Measurements from ENCODE around the gene EXOC3L1.

The EXOC3L1 gene

GRCh38 chr16:67163164-67163998, 26.6 kb downstream of the EXOC3L1 start:
- DNase-seq, result peak; percentile 66 to 73

GRCh38 chr16:67162506-67163163, 27.3 kb downstream of the EXOC3L1 start:
- DNase-seq, result no peak

- DNase-seq, result peak in 1 of 2 experiments; percentile 20
These were observed 28.3 kb downstream of the EXOC3L1 start for GRCh38 chr16:67161595-67162058.

DNA sequence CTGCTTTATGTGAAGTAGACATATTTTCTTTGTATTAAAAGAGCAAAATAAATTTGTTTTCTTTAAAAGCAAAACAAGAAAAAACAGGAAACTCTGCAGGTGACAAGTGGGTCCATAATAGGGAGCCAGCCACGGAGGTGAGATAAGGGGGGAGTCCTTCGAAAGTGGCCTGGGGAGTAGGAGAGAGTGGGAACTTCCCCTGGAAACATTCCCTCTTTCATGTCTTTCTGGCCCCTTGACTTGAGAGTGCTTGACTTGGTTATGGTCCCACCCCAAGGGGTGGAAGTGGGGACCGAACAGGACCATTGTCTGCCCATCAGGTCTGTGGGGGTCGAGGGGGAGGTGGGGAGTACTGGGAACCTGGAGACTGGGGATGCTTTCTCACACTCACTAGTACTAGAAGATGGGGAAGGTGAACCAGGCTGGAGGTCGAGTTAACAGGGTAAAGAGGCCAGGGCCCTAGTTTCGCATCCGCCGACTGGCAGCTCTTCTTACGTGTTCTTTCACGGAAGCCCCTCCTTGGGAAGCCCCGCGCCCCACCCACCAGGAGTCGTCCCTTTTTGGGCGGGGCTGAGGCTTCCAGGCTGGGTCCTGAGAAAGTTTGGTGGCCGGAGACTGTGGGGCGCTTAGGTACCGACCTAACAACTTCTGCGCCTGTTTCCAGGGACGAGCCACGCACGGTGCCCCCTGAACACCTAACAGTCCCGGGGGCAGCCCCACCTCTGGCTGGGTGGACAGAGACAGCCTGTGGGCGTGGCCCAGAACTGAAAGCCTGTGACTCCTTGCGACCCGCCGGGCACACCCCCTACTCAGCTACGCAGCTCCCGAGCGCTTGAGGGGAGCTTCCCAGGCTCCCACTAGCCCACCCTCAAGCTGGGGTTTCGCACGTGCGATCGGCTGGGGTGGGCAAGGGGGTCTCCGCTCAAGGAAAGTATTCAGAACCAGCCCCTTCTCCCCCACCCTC, 31.0 kb downstream of the EXOC3L1 start:
- peak; percentile 90 for DNase-seq

DNA sequence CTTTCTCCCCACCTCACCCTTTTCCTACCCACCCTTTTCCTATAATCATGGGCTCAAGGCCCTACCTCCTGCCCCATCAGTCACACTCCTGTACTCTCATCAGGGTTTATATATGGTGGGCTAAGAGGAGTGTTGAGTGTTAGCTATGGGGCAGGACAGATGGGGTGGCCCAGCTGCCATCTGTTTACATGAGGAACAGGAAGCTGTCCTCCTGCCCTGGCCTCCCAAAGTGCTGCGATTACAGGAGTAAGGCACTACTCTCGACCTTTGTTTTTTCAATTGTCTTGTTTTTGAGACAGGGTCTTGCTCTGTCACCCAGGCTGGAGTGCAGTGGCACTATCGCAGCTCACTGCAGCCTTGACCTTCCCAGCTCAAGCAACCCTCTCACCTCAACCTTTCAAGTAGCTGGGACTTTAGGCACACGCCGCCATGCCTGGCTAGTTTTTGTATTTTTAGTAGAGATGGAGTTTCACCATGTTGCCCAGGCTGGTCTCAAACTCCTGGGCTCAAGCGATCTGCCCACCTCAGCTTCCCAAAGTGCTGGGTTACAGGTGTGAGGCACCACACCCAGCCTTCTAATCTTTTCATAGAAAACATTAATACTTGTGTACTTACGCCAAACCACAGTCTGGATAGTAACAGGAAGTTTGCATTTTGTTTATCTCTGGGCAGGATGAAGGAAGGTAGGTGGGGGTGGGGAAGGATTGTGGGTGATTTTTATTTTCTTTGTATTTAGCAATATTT, 31.9 kb downstream of the EXOC3L1 start:
- DNase-seq, result no peak

DNA sequence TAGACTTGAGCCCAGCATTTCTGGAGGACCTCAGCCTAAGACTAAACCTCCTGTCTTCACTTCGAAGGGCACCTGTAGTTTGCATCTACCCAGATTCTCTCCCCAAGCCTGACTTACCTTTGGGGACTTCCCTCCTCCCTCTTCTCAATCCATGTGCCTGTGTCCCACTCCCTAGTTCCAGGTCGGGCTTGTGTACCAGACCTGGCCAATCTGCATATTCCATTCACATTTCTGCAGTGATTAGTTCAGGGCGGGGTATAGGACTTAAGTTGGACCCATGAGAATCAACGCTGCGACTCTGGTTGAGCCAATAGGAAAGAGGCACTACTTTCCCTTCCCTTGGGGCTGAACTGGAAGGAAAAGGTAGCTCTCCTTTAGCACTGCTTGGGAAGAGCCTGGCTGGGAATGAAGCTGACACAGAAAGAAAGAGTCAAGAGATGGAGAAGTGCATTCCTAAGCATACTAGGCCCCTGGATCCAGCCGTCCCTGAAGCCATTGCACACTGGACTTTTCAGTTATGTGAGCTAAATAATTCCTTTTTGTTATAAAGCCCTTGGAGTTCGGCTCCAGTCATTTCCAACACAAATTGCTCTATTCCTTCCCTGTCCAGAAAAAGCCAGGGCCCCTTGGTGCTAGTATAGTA, 32.7 kb downstream of the EXOC3L1 start:
- no peak for DNase-seq

- DNase-seq, result peak in 1 of 2 experiments; percentile 24
These were observed 33.6 kb downstream of the EXOC3L1 start for GRCh38 chr16:67156143-67156844.

DNA sequence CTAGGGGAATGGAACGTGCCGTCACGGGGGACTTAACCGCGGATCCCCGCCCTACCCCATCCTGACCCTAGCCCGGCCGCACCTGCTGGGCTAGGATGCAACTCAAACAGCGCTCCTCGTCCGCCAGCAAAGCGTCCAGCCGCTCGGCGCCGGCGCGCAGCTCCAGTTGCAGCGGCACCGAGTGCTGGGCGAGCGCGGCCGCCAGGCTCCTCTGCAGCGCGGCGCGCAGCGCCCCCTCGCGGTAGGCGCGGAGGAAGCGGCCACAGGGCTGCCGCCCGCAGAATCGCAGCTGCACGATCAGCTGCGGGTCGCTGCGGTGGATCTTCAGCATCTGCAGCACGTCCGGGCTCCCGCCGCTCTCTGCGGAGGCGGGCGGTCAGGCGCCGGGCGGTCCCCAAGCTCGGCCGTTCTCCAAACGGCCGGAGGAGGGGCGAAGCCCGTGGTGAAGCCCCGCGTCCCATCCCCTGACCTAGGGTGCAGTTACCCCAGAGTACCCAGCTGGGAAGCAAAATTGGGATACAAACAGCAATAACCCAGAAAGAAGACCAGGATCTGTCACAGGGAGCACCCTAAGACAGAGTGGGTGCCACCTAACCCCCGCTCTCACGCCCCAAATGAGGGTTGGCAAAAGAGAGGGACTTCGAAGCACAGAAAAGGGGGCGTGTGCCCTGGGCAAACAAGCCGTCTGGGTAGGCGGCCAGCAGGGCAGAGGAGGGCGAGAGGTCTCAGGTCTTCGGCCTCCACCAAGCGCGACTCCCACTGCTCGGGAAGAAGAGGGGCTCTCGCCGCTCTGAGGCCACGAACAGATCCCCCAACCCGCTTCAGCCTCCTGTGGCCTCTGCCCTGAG, 34.4 kb downstream of the EXOC3L1 start:
- DNase-seq, result peak; percentile 86 to 90

- no peak for DNase-seq
These were observed 35.2 kb downstream of the EXOC3L1 start for GRCh38 chr16:67154578-67155294.

GRCh38 chr16:67151431-67152097, 38.4 kb downstream of the EXOC3L1 start:
- no peak for DNase-seq

GRCh38 chr16:67150833-67151396, 39.0 kb downstream of the EXOC3L1 start, which contains the start of gene B3GNT9:
TSS of gene B3GNT9 (minus strand) at chr16:67150998. CDS start at chr16:67150485, 513 bp downstream.
- peak in 1 of 2 experiments; percentile 70 for DNase-seq

DNA sequence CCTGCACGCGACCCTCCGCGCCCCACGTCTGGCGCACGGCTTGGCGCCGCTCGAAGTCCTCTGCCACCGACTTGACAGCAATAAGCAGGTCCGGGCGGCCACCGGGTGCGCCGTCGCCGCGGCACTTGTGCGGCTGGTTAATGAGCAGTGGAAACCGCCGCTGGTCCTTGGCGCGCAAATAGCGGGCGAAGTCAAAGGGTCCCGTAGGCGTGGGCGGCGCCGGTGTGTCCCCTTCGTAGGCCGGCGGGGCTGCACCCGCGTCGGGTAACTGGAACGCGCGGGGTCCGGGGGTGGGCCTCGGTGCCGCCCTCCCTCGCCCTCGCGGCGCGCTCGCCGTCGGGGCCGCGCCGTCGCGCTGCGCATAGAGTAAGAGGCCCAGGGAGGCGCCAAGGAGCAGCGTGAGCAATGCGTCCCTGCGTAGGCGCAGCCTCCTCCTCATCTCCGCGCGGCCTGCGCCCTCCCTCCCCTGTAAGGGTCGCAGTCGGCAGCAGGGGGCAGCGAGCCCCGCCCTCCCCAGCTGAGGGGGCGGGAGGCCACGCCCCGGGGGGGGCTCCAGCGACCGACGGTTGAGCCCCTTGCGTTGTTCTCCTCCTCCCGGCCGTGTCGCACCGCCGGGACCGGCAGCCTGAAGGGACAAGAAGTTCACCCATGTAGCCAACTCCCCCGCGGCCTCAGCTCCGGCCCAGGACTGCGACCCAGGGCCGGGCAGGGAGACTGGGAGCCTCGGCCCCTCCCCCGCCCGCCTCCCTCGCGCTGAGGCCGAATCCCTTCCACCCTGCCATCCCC, 39.7 kb downstream of the EXOC3L1 start:
- peak; percentile 69 to 74 for DNase-seq

- no peak for DNase-seq
These were observed 40.5 kb downstream of the EXOC3L1 start for GRCh38 chr16:67149276-67150046.

DNA sequence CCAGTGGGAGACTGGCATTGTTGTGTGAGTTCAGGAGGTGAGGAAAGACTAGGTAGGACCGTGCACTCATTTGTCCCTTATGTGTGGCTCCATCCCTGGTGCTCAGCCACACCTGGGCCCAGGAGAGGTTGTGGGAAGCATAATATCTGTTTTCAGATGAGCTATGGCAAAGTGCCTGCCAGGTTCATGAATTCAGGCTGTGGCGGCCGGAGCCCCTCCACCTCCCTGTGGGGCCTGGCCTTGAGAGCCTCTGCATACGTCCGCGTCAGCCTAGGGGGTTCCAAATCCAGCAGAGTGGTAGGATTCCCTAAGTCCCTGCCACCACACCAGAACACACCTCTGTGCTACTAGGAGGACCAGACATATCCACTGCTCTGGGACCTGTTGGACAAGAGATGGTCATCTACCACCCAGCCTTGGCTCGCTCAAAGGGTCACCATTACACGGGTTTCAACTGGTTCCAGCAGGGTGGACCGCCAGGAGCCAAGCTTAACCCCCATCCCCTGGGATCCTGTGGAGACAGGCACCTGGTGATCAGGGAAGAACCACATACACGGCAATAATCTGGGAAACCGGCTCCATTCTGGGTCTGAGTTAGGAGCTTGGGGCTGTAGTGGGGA, 41.2 kb downstream of the EXOC3L1 start:
- no peak for DNase-seq

DNA sequence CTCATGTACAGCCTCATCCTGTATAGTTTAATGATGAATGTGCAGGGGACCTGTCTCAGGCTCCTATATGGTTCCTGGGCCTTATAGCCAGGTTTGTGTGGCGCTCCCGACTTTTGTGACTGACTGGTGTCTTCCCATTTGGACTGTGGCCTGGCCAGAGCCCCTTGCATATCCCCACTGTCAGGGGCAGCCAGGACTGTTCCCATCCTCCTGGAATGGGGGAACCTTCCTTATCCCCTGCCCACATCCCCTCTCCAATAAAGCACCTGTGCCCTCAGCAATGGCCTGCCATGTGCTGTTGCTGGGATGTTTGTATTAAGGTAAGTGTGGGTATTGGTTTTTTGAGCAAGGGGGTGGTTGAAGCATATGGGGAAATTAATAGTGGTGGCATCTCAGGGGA, 41.7 kb downstream of the EXOC3L1 start:
- DNase-seq, result no peak
